A549 (cell line): ENCODE measurements around the gene AAGAB. TPM values are rescaled to one million over a fixed set of nuclear protein-coding genes. Genes with fewer than 3 reads are reported as not detected.
A peak's percentile ranks its signal among the peaks of the same experiment; 100 is the strongest.

Source experiments
- ATAC-seq, 2 experiments: fragments of 200-7000 bp in 1 of 2; fragments of >200 bp in 1 of 2; cut with Nextera tagmentation in 1 of 2; cut with Tn5 transposase in 1 of 2; 3 replicates each; pipeline versions ENCODE4 v1.8.0 to v1.9.1; 2018 to 2020; ENCODE audit warnings: mild to moderate bottlenecking in 1 of 2, moderate library complexity in 1 of 2
- CTCF ChIA-PET: fragments of 300-600 bp; sonication (Branson Sonifier 250); formaldehyde crosslinking; extraction: SDS; loops from one replicate; lab custom pipeline; 2021; ENCODE audit warnings: antibody characterized with exemption, inconsistent platforms; lab: Yijun Ruan, JAX
- POLR2A ChIA-PET: fragments of 350-600 bp; formaldehyde crosslinking; extraction: SDS; loops from one replicate; lab custom pipeline; 2021; ENCODE audit warnings: antibody characterized with exemption, inconsistent platforms; lab: Yijun Ruan, JAX
- DNase-seq, 2 experiments: peaks; one replicate each; pipeline versions ENCODE4 v3.0.0 to v3.0.0-alpha.2; 2011 to 2016; ENCODE audit warnings: low read depth in 1 of 2, low spot score in 1 of 2
- FAIRE-seq: peaks from 2 replicates; lab custom pipeline; 2011; peaks lifted over from hg19 to GRCh38; lab: Jason Lieb, UNC
- H3K27ac ChIP-seq, 2 experiments: fragments of >200 bp; sonication (Bioruptor Twin); formaldehyde crosslinking; 3 replicates each; pipeline ENCODE4 v1.5.1; 2016 to 2017
- H3K4me1 ChIP-seq: fragments of >200 bp; sonication (Bioruptor Twin); formaldehyde crosslinking; 3 replicates; pipeline ENCODE4 v1.6.1; 2016
- H3K4me2 ChIP-seq: fragments of >200 bp; sonication (Bioruptor Twin); formaldehyde crosslinking; 3 replicates; pipeline ENCODE4 v1.6.1; 2016
- H3K4me3 ChIP-seq: fragments of >200 bp; sonication (Bioruptor Twin); formaldehyde crosslinking; 3 replicates; pipeline ENCODE4 v1.5.1; 2016
- H3K9me3 ChIP-seq: fragments of >200 bp; sonication (Bioruptor Twin); formaldehyde crosslinking; 3 replicates; pipeline ENCODE4 v1.6.1; 2016
- ATOH8 ChIP-seq: fragments of 250-450 bp; sonication (Bioruptor Pico); IDR thresholded peaks from 2 replicates; pipeline ENCODE4 v1.5.0; 2020; ENCODE audit warnings: low read depth, mild to moderate bottlenecking, moderate library complexity
- BHLHE40 ChIP-seq: IDR thresholded peaks from 2 replicates; pipeline ENCODE4 v1.6.1; 2012; ENCODE audit warnings: low read depth, low read length, inconsistent platforms
- CBX2 ChIP-seq: fragments of 200-600 bp; sonication (generic); IDR thresholded peaks from 2 replicates; pipeline ENCODE4 v1.6.1; 2016; ENCODE audit warnings: low read depth, mild to moderate bottlenecking, borderline replicate concordance
- CBX8 ChIP-seq: fragments of 200-600 bp; sonication (generic); IDR thresholded peaks from 2 replicates; pipeline ENCODE4 v1.6.1; 2016
- CHD2 ChIP-seq: fragments of 150-350 bp; IDR thresholded peaks from 2 replicates; pipeline ENCODE4 v1.6.1; 2014; ENCODE audit warnings: low read length; ENCODE audit not compliant: partially characterized antibody
- CTCF ChIP-seq: fragments of >200 bp; sonication (Bioruptor Twin); formaldehyde crosslinking; IDR thresholded peaks from 3 replicates; pipeline ENCODE4 v1.5.1; 2016
- ESRRA ChIP-seq: fragments of 150-350 bp; IDR thresholded peaks from 2 replicates; pipeline ENCODE4 v1.6.1; 2014; ENCODE audit warnings: mild to moderate bottlenecking, low read length, borderline replicate concordance
- FOSB ChIP-seq: fragments of 250-450 bp; sonication (Bioruptor Pico); IDR thresholded peaks from 2 replicates; pipeline ENCODE4 v1.5.0; 2020; ENCODE audit warnings: mild to moderate bottlenecking, moderate library complexity
- FOSL2 ChIP-seq, 2 experiments: fragments of 450-650 bp in 1 of 2; fragments of >200 bp in 1 of 2; sonication (Bioruptor Twin) in 1 of 2; formaldehyde crosslinking; IDR thresholded peaks; 2 replicates each; pipeline versions ENCODE4 v1.5.0 to v1.6.1; 2016 to 2020; ENCODE audit warnings: mild to moderate bottlenecking in 1 of 2, moderate library complexity in 1 of 2
- FOXS1 ChIP-seq: fragments of 250-450 bp; sonication (Bioruptor Pico); IDR thresholded peaks from 2 replicates; pipeline ENCODE4 v1.5.0; 2020; ENCODE audit warnings: mild to moderate bottlenecking, moderate library complexity
- HES2 ChIP-seq: fragments of >200 bp; sonication (Bioruptor Twin); formaldehyde crosslinking; IDR thresholded peaks from 2 replicates; pipeline ENCODE4 v1.6.1; 2016
- HEYL ChIP-seq: fragments of 250-450 bp; sonication (Bioruptor Pico); IDR thresholded peaks from 2 replicates; pipeline ENCODE4 v1.8.0; 2021; ENCODE audit warnings: mild to moderate bottlenecking, moderate library complexity
- HOXA7 ChIP-seq: fragments of 250-450 bp; sonication (Bioruptor Pico); IDR thresholded peaks from 2 replicates; pipeline ENCODE4 v1.5.0; 2020; ENCODE audit warnings: mild to moderate bottlenecking, moderate library complexity
- HOXB5 ChIP-seq: fragments of 250-450 bp; sonication (Bioruptor Pico); IDR thresholded peaks from 2 replicates; pipeline ENCODE4 v1.5.0; 2020; ENCODE audit warnings: mild to moderate bottlenecking, moderate library complexity
- JUNB ChIP-seq: fragments of >200 bp; sonication (Bioruptor Twin); formaldehyde crosslinking; IDR thresholded peaks from 2 replicates; pipeline ENCODE4 v1.6.1; 2016
- NPAS2 ChIP-seq: fragments of 250-450 bp; sonication (Bioruptor Pico); IDR thresholded peaks from 2 replicates; pipeline ENCODE4 v1.8.0; 2022; ENCODE audit warnings: mild to moderate bottlenecking, moderate library complexity, borderline replicate concordance
- NR3C1 ChIP-seq: fragments of >200 bp; sonication (Bioruptor Twin); formaldehyde crosslinking; IDR thresholded peaks from 3 replicates; pipeline ENCODE4 v1.6.1; 2017
- POLR2A ChIP-seq: IDR thresholded peaks from 2 replicates; pipeline ENCODE4 v1.6.1; 2012; ENCODE audit warnings: mild to moderate bottlenecking, low read length
- POLR2AphosphoS2 ChIP-seq: conservative IDR thresholded peaks from 2 replicates; pipeline ENCODE4 v1.6.1; 2012; ENCODE audit warnings: low read length, improper control_type of control experiment, inconsistent platforms
- RARB ChIP-seq: fragments of 250-450 bp; sonication (Bioruptor Pico); IDR thresholded peaks from 2 replicates; pipeline ENCODE4 v1.8.0; 2021; ENCODE audit warnings: mild to moderate bottlenecking, moderate library complexity
- RFX5 ChIP-seq: fragments of 450-650 bp; IDR thresholded peaks from 2 replicates; pipeline ENCODE4 v1.7.1; 2014; ENCODE audit warnings: antibody characterized with exemption, mild to moderate bottlenecking, moderate library complexity
- SMC3 ChIP-seq: fragments of >200 bp; sonication (Bioruptor Twin); formaldehyde crosslinking; IDR thresholded peaks from 3 replicates; pipeline ENCODE4 v1.6.1; 2018; ENCODE audit warnings: inconsistent platforms
- SREBF2 ChIP-seq: fragments of 450-650 bp; IDR thresholded peaks from 2 replicates; pipeline ENCODE4 v1.6.1; 2014; ENCODE audit warnings: mild to moderate bottlenecking, moderate library complexity
- USF2 ChIP-seq: fragments of 450-650 bp; IDR thresholded peaks from 2 replicates; pipeline ENCODE4 v1.6.1; 2014; ENCODE audit warnings: antibody characterized with exemption
- ZSCAN20 ChIP-seq: fragments of 250-450 bp; sonication (Bioruptor Pico); IDR thresholded peaks from 2 replicates; pipeline ENCODE4 v1.8.0; 2022; ENCODE audit warnings: mild to moderate bottlenecking, moderate library complexity
- WGBS: methylation state at CpG from one replicate; pipeline ENCODE4 v1.1.6; 2017; ENCODE audit errors: missing lambda C conversion rate; 5-methylcytosine and 5-hydroxymethylcytosine counted together
- polyA plus RNA-seq, 4 experiments: library from polyadenylated mRNA; depleted of rRNA in 3 of 4; stranded (reverse); fragments of >200 nt; fragmentation: RNase III in 1 of 4; extraction: RNeasy Plus Mini Kit Qiagen cat#74134 plus additional on column Dnase treatment in 1 of 4; gene quantifications; 2 replicates in 3 of 4; 3 replicates in 1 of 4; pipeline ENCODE4 v1.2.3, GENCODE V29; 2011 to 2017
- TF ChIP-seq, protein P1 (sequence below): fragments of 150-350 bp; IDR thresholded peaks from 2 replicates; pipeline ENCODE4 v1.6.1; 2014; ENCODE audit warnings: low read depth, mild to moderate bottlenecking, low read length
- TF ChIP-seq, protein P2 (sequence below): fragments of 250-450 bp; sonication (Bioruptor Pico); IDR thresholded peaks from 2 replicates; pipeline ENCODE4 v1.5.0; 2021; ENCODE audit warnings: mild to moderate bottlenecking, moderate library complexity, borderline replicate concordance

Gene AAGAB
- polyA plus RNA-seq, 2 of the 4 experiments (the other 2 are of a cell fraction) = 68.9 to 107 TPM

DNA sequence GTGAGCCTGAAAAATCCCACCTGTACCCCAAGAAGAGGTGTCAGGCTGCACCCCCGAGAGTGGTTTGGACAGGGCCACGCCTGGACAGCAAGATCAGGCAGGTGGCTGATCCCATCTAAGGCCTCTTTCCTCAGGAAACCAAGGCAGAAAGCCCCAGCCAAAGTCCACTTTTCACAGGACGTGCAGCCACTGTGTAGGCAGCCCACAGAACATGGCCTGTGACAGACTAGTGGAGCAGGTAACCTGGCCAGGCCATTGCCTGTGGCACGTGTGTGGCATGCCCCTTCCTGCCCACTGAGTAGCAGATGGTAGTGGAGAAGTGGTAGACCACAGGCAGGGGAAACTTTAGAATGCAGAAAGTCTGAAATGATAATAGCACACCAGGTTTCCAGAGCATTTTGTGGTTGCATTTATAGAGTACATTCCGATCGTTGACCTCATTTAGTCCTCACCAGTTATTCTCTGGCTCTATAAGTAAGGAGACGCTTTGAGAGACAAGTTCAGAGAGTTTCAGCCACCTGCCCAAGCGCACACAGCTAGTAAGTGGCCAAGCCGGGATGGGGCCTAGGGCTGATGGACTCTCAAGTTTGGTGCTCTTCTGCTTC lies 68.7 kb downstream of the AAGAB start:
- ATAC-seq (peak in 1 of 2 experiments; percentile 11; a peak in 3 of 6 replicates), FAIRE-seq (no peak), DNase-seq (peak in 1 of 2 experiments; percentile 3)
- Histone ChIP-seq H3K9me3 (no peaks in the 10 kb centered on the region), H3K27ac (peak overlapping the region; percentile 9 to 15; a peak in 3 of 6 replicates), H3K4me1 (peaks cover 50% of the 10 kb centered on the region), H3K4me2 (no peak overlapping the region), H3K4me3 (no peak overlapping the region)
- ChIA-PET POLR2A (interaction anchor here (0.5 kb wide), 1 partner anchor 9 kb away, joined by 9 read pairs; no protein-coding TSS in a partner anchor), CTCF (interaction anchor here (0.9 to 1.3 kb wide), 6 partner anchors 11 to 239 kb away, joined by 3 to 7 read pairs (median 3); no protein-coding TSS in a partner anchor)
- no peak for TF ChIP-seq CBX2
- no peak for TF ChIP-seq CHD2
- no peak for TF ChIP-seq ESRRA
- TF ChIP-seq HES2 = no peak
- no peak for TF ChIP-seq BHLHE40
- no peak for TF ChIP-seq POLR2A
- no peak for TF ChIP-seq NR3C1
- no peak for TF ChIP-seq RARB (CRISPR knock-in tag)
- TF ChIP-seq SMC3 = no peak
- TF ChIP-seq SREBF2 = no peak
- 91% methylated on average over 8 of the region's 9 CpGs for WGBS

- no peak for ATAC-seq
- WGBS = 92% methylated on average over 6 of the region's 6 CpGs
- Histone ChIP-seq H3K27ac (peak overlapping the region; percentile 9 to 15; a peak in 3 of 6 replicates), H3K4me2 (no peak overlapping the region), H3K9me3 (no peaks in the 10 kb centered on the region), H3K4me1 (peaks cover 50% of the 10 kb centered on the region), H3K4me3 (no peak overlapping the region)
- POLR2A ChIA-PET = no interaction called here
- TF ChIP-seq, protein P1, sequence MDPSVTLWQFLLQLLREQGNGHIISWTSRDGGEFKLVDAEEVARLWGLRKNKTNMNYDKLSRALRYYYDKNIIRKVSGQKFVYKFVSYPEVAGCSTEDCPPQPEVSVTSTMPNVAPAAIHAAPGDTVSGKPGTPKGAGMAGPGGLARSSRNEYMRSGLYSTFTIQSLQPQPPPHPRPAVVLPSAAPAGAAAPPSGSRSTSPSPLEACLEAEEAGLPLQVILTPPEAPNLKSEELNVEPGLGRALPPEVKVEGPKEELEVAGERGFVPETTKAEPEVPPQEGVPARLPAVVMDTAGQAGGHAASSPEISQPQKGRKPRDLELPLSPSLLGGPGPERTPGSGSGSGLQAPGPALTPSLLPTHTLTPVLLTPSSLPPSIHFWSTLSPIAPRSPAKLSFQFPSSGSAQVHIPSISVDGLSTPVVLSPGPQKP = no peak
- TF ChIP-seq FOSL2 (IDR thresholded peaks at IDR 0.05) (no peak), FOSL2 (CRISPR knock-in tag; IDR thresholded peaks at IDR 0.05) (no peak), HOXB5 (CRISPR knock-in tag) (no peak), NPAS2 (CRISPR knock-in tag) (no peak), HEYL (CRISPR knock-in tag) (no peak), HOXA7 (CRISPR knock-in tag) (no peak), POLR2AphosphoS2 (no peak), JUNB (no peak), HES2 (no peak), FOXS1 (CRISPR knock-in tag) (no peak), CHD2 (no peak), USF2 (no peak), RFX5 (no peak), CBX8 (no peak), FOSB (no peak), CTCF (no peak), ATOH8 (CRISPR knock-in tag) (no peak), ZSCAN20 (CRISPR knock-in tag) (no peak), SREBF2 (no peak)
- TF ChIP-seq, protein P2, sequence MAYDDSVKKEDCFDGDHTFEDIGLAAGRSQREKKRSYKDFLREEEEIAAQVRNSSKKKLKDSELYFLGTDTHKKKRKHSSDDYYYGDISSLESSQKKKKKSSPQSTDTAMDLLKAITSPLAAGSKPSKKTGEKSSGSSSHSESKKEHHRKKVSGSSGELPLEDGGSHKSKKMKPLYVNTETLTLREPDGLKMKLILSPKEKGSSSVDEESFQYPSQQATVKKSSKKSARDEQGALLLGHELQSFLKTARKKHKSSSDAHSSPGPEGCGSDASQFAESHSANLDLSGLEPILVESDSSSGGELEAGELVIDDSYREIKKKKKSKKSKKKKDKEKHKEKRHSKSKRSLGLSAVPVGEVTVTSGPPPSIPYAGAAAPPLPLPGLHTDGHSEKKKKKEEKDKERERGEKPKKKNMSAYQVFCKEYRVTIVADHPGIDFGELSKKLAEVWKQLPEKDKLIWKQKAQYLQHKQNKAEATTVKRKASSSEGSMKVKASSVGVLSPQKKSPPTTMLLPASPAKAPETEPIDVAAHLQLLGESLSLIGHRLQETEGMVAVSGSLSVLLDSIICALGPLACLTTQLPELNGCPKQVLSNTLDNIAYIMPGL (CRISPR knock-in tag) = no peak
- FAIRE-seq = no peak
- CTCF ChIA-PET = interaction anchor here (1.0 to 1.3 kb wide), 3 partner anchors 11 to 239 kb away, joined by 3 to 7 read pairs (median 4); no protein-coding TSS in a partner anchor
- DNase-seq = no peak
These were observed 69.4 kb downstream of the AAGAB start for GRCh38 chr15:67185051-67185450.
